GM18907 (cell line): ENCODE data around the gene C2CD3.

ENCODE experiments used
- ATAC-seq: cut with Tn5 transposase; IDR thresholded peaks from one replicate; pipeline ENCODE4 v1.9.1; 2021; ENCODE audit warnings: mild to moderate bottlenecking, moderate library complexity; ENCODE audit not compliant: unreplicated experiment

C2CD3 gene

GRCh38 chr11:74170694-74171629, at the start of gene C2CD3, which contains the start of gene PPME1:
TSS of gene C2CD3 (minus strand) at chr11:74171002. CDS start at chr11:74170792, 210 bp downstream.
TSS of gene PPME1 (plus strand) at chr11:74171289. CDS start at chr11:74171422, 133 bp downstream.
- ATAC-seq: peak; percentile 94

- ATAC-seq: no peak
Observed at GRCh38 chr11:74220376-74220775, 49.6 kb upstream of the C2CD3 start.

GRCh38 chr11:74212533-74212932, 41.7 kb upstream of the C2CD3 start:
- ATAC-seq: no peak

- ATAC-seq: no peak
Observed at GRCh38 chr11:74208507-74208906, 37.7 kb upstream of the C2CD3 start.

GRCh38 chr11:74206746-74207145, 35.9 kb upstream of the C2CD3 start:
- no peak for ATAC-seq

GRCh38 chr11:74205181-74205580, 34.4 kb upstream of the C2CD3 start:
- no peak for ATAC-seq

GRCh38 chr11:74204701-74205100, 33.9 kb upstream of the C2CD3 start:
- no peak for ATAC-seq

GRCh38 chr11:74203966-74204365, 33.2 kb upstream of the C2CD3 start:
- ATAC-seq: no peak

- no peak for ATAC-seq
Observed at GRCh38 chr11:74196781-74197486, 26.1 kb upstream of the C2CD3 start.

- ATAC-seq: no peak
Observed at GRCh38 chr11:74195828-74196227, 25.0 kb upstream of the C2CD3 start.

- ATAC-seq: no peak
Observed at GRCh38 chr11:74185695-74186094, 14.9 kb upstream of the C2CD3 start.

- ATAC-seq: no peak
Observed at GRCh38 chr11:74185285-74185684, 14.5 kb upstream of the C2CD3 start.

- no peak for ATAC-seq
Observed at GRCh38 chr11:74182635-74183034, 11.8 kb upstream of the C2CD3 start.

- ATAC-seq: no peak
Observed at GRCh38 chr11:74179234-74180052, 8.6 kb upstream of the C2CD3 start.

- ATAC-seq: no peak
Observed at GRCh38 chr11:74175920-74176319, 5.1 kb upstream of the C2CD3 start.

- ATAC-seq: no peak
Observed at GRCh38 chr11:74171997-74172396, 1.2 kb upstream of the C2CD3 start.

- ATAC-seq: no peak
Observed at GRCh38 chr11:74171630-74171968, 797 bp upstream of the C2CD3 start.

- no peak for ATAC-seq
Observed at GRCh38 chr11:74169738-74170458, 904 bp downstream of the C2CD3 start.

- ATAC-seq: no peak
Observed at GRCh38 chr11:74168838-74169237, 2.0 kb downstream of the C2CD3 start.

- peak; percentile 51 for ATAC-seq
Observed at GRCh38 chr11:74162681-74163467, 7.9 kb downstream of the C2CD3 start.
